DND-41 (cell line): ENCODE measurements around the gene CRELD1.
"Not testable (repeated sequence)": the region's sequence is repeated elsewhere in the genome, so short reads cannot be mapped to it uniquely, and the experiment has no call there.

Experiments
- ATAC-seq: fragments of 200-7000 bp; cut with Tn5 transposase; 3 replicates; pipeline ENCODE4 v1.9.1; 2021; ENCODE audit warnings: low read depth; ENCODE audit not compliant: insufficient read depth
- DNase-seq: peaks from one replicate; pipeline ENCODE4 v3.0.0-alpha.2; 2020
- H2AFZ ChIP-seq: 2 replicates; pipeline ENCODE4 v1.6.0; 2012; ENCODE audit warnings: low read depth, low read length
- H3K27ac ChIP-seq: 2 replicates; pipeline ENCODE4 v1.5.1; 2012; ENCODE audit warnings: low read length, inconsistent platforms
- H3K27me3 ChIP-seq: fragments of 200-600 bp; sonication (generic); 2 replicates; pipeline ENCODE4 v1.6.0; 2012; ENCODE audit warnings: low read length, mild to moderate bottlenecking, inconsistent platforms; ENCODE audit not compliant: insufficient read depth, poor library complexity
- H3K36me3 ChIP-seq: 2 replicates; pipeline ENCODE4 v1.5.1; 2012; ENCODE audit warnings: low read length, inconsistent platforms; ENCODE audit not compliant: insufficient read depth
- H3K4me1 ChIP-seq: 2 replicates; pipeline ENCODE4 v1.5.1; 2012; ENCODE audit warnings: mild to moderate bottlenecking, low read length; ENCODE audit not compliant: insufficient read depth
- H3K4me2 ChIP-seq: 2 replicates; pipeline ENCODE4 v1.6.0; 2012; ENCODE audit warnings: mild to moderate bottlenecking, moderate library complexity, low read length, inconsistent platforms; ENCODE audit not compliant: insufficient read depth
- H3K4me3 ChIP-seq, 2 experiments: fragments of 200-600 bp in 1 of 2; shearing (Covaris generic) in 1 of 2; 2 replicates each; pipeline ENCODE4 v1.5.1; 2012 to 2016; ENCODE audit warnings: inconsistent platforms in 2 of 2, low read length in 2 of 2, mild to moderate bottlenecking in 2 of 2, low read depth in 1 of 2, moderate library complexity in 1 of 2
- H3K79me2 ChIP-seq: 2 replicates; pipeline ENCODE4 v1.6.0; 2012; ENCODE audit warnings: low read length, inconsistent platforms; ENCODE audit not compliant: insufficient read depth
- H3K9ac ChIP-seq: 2 replicates; pipeline ENCODE4 v1.6.0; 2012; ENCODE audit warnings: low read depth, mild to moderate bottlenecking, inconsistent platforms, low read length, moderate library complexity
- H3K9me3 ChIP-seq: 2 replicates; pipeline ENCODE4 v1.5.1; 2012; ENCODE audit warnings: low read length, moderate library complexity, mild to moderate bottlenecking, inconsistent platforms; ENCODE audit not compliant: insufficient read depth, severe bottlenecking
- H4K20me1 ChIP-seq: 2 replicates; pipeline ENCODE4 v1.6.0; 2012; ENCODE audit warnings: low read length; ENCODE audit not compliant: insufficient read depth
- EZH2 ChIP-seq: IDR thresholded peaks from 3 replicates; pipeline ENCODE4 v1.6.1; 2012; ENCODE audit warnings: borderline replicate concordance, low read depth, mild to moderate bottlenecking, moderate library complexity, low read length, inconsistent platforms; ENCODE audit not compliant: severe bottlenecking
- TF ChIP-seq, protein P1 (sequence below): IDR thresholded peaks from 2 replicates; pipeline ENCODE4 v1.5.1; 2012; ENCODE audit warnings: borderline replicate concordance, low read length, moderate library complexity, mild to moderate bottlenecking; ENCODE audit not compliant: poor library complexity, severe bottlenecking; ENCODE audit errors: extremely low read depth

CRELD1 gene

DNA sequence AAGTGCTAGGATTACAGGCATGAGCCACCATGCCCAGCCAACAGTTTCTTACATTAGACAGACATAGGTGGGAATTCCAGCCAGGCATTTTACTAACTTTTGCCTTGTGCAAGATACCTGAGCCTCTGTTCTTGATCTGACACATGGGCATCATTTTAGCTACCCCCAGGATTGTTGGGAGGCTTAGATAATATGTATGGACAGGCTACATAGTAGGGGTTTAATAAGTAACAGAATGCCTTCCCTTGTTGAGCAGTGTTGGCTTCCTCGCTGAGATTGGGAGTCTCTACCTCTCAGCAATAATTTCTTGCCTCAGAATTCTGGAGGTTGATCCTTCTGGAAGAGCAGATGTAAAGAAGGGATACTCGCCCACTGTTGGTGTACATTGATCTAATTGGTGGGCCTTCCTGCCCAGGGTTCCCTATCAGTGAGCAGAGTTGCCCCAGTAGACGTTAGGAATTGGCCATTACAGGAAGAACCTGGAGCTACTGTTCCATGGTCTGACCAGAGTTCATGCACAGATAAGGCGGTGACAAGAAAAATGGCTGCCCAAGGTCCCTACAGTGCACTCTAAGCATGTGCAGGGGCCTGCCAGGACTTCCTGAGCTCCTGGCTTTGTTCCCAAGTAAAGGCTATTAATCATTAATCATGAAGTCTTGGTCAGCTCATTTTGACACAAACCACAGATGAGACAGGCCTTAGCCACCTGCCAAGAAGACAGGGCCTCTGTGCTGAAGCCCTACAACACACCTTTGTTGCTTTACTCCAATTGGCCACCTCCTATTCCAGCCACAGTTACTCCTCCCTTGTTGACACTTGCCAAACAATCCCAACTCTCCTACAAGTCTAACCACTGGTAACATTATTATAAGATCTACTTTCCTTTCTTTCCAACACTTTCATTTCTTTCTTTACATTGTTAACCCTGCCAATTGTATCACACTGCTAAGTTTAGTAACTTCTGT lies 35.9 kb upstream of the CRELD1 start:
- Histone ChIP-seq H3K9me3 (no peaks in the 10 kb centered on the region), H3K27me3 (no peaks in the 10 kb centered on the region), H3K36me3 (peaks cover 13% of the 10 kb centered on the region), H2AFZ (no peak overlapping the region), H3K27ac (no peak overlapping the region), H3K79me2 (peaks cover 8% of the 10 kb centered on the region), H3K4me1 (peaks cover 22% of the 10 kb centered on the region), H3K4me2 (no peak overlapping the region), H3K9ac (no peak overlapping the region), H4K20me1 (peaks cover 11% of the 10 kb centered on the region; the same call in 1 of the 2 replicates), H3K4me3 (no peak overlapping the region)
- DNase-seq (no peak), ATAC-seq (no peak)
- no peak for TF ChIP-seq EZH2
- TF ChIP-seq, protein P1, sequence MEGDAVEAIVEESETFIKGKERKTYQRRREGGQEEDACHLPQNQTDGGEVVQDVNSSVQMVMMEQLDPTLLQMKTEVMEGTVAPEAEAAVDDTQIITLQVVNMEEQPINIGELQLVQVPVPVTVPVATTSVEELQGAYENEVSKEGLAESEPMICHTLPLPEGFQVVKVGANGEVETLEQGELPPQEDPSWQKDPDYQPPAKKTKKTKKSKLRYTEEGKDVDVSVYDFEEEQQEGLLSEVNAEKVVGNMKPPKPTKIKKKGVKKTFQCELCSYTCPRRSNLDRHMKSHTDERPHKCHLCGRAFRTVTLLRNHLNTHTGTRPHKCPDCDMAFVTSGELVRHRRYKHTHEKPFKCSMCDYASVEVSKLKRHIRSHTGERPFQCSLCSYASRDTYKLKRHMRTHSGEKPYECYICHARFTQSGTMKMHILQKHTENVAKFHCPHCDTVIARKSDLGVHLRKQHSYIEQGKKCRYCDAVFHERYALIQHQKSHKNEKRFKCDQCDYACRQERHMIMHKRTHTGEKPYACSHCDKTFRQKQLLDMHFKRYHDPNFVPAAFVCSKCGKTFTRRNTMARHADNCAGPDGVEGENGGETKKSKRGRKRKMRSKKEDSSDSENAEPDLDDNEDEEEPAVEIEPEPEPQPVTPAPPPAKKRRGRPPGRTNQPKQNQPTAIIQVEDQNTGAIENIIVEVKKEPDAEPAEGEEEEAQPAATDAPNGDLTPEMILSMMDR = no peak

DNA sequence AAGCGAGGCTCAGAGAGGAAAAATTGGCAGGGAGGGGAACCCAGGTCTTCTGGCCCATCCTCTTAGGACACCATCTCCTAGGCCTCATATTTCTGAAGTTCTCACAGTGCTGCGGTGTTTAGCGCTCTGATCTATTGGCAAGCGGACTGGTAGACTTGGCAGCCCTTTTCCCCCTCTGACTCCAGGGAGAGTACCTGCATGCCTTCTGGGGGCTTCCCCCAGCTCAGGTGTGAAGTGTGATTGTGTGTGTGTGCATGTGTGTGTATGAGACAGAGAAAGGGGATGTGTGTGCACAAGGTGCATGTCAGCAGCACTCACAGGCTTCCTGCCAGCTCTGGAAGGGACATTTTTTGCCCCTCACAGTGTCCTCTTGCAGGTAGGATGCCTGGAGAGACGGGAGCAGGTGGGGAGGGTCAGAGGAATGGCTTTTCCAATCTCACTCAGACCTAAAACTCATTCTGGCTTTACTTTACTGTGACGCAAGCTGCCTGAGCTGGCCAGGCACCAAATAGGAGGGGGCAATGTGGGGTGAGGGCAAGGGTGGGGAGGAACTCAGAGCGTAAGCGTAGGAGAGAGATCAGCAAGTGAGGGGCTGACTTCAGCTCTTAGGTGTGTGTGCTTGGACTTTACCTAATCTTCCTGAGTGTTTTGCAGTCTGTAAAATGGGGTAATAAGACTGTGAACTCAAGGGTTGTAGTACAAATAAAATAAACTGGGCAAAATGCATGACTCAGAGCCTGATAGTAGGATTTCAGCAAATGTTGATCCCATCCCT lies 35.0 kb upstream of the CRELD1 start:
- peaks cover 3% of the 10 kb centered on the region; the same call in 1 of the 2 replicates for H3K36me3 ChIP-seq
- no peak overlapping the region for H3K4me3 ChIP-seq
- H3K9me3 ChIP-seq = no peaks in the 10 kb centered on the region
- TF ChIP-seq EZH2 = no peak
- TF ChIP-seq, protein P1 = no peak
- ATAC-seq (no peak), DNase-seq (no peak)
- no peak overlapping the region for H2AFZ ChIP-seq
- H3K4me1 ChIP-seq = peaks cover 26% of the 10 kb centered on the region
- no peaks in the 10 kb centered on the region for H3K27me3 ChIP-seq
- H3K4me2 ChIP-seq = no peak overlapping the region
- no peaks in the 10 kb centered on the region; the same call in 1 of the 2 replicates for H3K79me2 ChIP-seq
- peaks cover 2% of the 10 kb centered on the region; the same call in 1 of the 2 replicates for H4K20me1 ChIP-seq
- H3K27ac ChIP-seq = no peak overlapping the region
- H3K9ac ChIP-seq = no peak overlapping the region

DNA sequence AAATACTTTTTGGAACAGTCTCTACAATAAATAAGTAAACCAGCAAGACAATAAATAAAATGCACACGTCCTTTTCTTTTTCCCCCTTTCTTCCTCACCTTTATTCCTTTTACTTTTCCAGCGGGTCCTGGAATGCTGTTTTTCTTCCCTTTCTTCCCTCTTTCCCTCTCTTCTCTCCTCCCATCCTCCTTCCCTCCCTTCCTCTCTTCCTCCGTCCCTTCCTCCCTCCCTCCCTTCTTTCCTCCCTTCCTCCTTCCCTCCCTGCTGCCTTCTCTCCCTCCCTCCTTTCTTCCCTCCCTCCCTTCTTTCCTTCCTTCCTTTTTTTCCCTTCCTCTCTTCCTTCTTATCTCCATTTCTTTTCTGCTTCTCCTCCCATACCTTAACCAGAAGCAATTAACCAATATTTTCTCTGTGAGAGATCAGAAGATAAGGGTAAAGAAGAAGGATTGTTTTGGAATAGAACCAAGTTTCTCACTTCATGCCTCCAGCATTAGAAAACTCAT lies 34.3 kb upstream of the CRELD1 start:
- H3K4me3 ChIP-seq = no peak overlapping the region
- H3K4me1 ChIP-seq = peaks cover 27% of the 10 kb centered on the region
- H2AFZ ChIP-seq = no peak overlapping the region
- no peak for ATAC-seq
- H3K4me2 ChIP-seq = no peak overlapping the region
- H3K27ac ChIP-seq = no peak overlapping the region
- no peak for DNase-seq
- H3K9me3 ChIP-seq = no peaks in the 10 kb centered on the region
- no peak overlapping the region for H3K9ac ChIP-seq
- no peaks in the 10 kb centered on the region; the same call in 1 of the 2 replicates for H3K79me2 ChIP-seq
- no peaks in the 10 kb centered on the region for H4K20me1 ChIP-seq
- TF ChIP-seq EZH2 = no peak
- TF ChIP-seq, protein P1 = no peak
- H3K36me3 ChIP-seq = no peaks in the 10 kb centered on the region
- H3K27me3 ChIP-seq = no peaks in the 10 kb centered on the region

DNA sequence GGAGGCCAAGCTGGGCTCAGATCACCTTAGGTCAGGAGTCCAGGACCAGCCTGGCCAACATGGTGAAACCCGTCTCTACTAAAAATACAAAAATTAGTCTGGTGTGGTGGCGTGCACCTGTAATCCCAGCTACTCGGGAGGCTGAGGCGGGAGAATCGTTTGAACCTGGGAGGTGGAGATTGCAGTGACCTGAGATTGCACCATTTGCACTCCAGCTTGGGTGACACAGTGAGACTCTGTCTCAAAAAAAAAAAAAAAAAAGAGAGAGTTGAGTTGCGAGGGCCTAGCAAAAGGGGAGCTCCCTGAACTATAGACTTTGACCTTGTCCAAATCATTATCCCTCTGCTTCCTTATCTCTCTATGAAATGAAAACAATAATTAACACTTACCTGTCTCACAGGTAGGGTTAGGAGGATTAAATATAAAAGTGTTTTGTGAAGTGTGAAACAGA lies 32.6 kb upstream of the CRELD1 start:
- not testable (repeated sequence) for H3K27ac ChIP-seq, ATAC-seq, DNase-seq, H3K79me2 ChIP-seq, H4K20me1 ChIP-seq, H3K9ac ChIP-seq, H3K9me3 ChIP-seq, H3K4me3 ChIP-seq, H2AFZ ChIP-seq, H3K4me2 ChIP-seq, H3K36me3 ChIP-seq, H3K27me3 ChIP-seq
- H3K4me1 ChIP-seq = peaks cover 27% of the 10 kb centered on the region
